ENCODE results near the gene PDZD2. TPM values are rescaled to one million over a fixed set of nuclear protein-coding genes. Genes with fewer than 3 reads are reported as not detected.
"Not testable (repeated sequence)": the region's sequence is repeated elsewhere in the genome, so short reads cannot be mapped to it uniquely, and the experiment has no call there.

Gene PDZD2
- polyA plus RNA-seq, 3 donors: 16.9 to 20.2 (median 18.3) TPM

DNA sequence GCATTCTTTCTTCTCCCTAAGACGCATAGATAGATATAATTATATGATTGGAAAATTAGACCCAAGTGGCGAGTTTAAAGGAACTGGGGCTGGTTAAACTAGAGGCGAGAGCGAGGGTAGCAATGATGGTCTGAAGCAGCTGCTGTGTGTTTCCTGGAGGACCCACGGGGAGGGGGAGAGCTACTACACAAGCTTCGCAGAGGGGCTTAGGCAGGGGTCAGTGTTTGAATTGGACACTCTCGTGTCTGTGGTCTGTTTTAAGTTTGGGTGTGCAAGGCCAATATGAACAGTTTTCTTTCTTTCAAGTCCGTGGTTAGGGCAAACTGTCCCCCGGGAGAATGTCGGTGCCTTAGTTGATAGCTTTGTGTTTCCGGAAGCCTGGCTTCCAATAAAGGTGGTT lies 43.1 kb downstream of the PDZD2 start:
- DNase-seq (ENCODE audit: low read depth in 3 of 3, low spot score in 2 of 3): no peak

DNA sequence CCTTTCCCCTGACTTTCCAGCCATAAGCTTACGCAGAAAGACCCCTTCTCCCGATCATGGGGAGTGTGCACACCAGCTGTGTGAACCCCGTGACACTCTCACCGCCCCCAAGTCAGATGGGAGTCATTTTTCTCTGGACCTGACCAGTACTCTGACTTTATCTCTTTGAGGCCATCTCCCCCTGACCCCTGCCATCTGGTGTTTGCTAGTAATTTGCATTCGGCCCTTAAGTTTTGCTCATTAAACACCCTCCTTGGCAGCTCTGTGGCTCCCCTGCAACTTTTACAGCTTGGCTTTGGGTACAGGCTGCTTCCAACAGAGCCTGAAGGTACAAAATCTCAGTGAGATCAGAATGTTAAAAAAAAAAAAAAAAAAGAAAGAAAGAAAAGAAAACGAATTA lies 43.9 kb downstream of the PDZD2 start:
- DNase-seq (ENCODE audit: low read depth in 3 of 3, low spot score in 2 of 3): no peak

DNA sequence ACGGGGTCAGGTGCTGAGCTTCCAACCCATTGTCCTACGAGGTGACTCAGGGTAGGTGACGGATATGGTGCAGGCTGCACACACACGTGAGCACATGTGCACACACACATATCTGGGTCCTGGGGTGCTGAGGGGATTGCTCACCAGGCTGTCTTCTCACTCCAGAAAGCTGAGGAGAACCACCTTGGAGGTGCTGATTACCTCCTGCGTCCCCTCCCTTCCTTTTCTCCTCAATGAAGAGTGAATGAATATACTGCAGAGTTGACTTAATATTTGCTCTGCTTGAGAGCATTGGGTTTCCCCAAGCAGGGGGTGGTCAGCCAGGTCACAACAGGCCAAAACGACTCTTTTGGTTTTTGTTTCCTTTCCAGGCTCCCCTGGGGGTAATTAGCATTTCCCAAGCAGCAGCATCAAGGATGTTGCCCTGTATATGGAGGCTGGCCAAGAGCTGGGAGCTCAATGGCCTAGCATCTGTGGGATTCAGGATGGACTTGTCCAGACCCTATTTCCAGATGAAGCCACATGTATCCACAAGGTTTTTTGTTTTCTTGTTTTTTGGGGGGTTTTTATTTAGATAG lies 49.7 kb downstream of the PDZD2 start:
- no peak for DNase-seq (ENCODE audit: low read depth in 3 of 3, low spot score in 2 of 3)

DNA sequence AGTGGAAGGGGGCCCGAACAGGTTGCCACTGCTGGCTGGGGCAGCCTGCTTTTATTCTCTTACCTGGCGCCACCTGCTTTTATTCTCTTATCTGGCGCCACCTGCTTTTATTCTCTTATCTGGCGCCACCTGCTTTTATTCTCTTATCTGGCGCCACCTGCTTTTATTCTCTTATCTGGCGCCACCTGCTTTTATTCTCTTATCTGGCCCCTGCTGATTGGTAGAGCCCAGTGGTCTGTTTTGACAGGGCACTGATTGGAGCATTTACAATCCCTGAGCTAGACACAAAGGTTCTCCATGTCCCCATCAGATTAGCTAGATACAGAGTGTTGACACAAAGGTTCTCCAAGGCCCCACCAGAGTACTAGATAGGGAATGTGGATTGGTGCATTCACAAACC lies 52.5 kb downstream of the PDZD2 start:
- DNase-seq (ENCODE audit: low read depth in 3 of 3, low spot score in 2 of 3): not testable (repeated sequence)

DNA sequence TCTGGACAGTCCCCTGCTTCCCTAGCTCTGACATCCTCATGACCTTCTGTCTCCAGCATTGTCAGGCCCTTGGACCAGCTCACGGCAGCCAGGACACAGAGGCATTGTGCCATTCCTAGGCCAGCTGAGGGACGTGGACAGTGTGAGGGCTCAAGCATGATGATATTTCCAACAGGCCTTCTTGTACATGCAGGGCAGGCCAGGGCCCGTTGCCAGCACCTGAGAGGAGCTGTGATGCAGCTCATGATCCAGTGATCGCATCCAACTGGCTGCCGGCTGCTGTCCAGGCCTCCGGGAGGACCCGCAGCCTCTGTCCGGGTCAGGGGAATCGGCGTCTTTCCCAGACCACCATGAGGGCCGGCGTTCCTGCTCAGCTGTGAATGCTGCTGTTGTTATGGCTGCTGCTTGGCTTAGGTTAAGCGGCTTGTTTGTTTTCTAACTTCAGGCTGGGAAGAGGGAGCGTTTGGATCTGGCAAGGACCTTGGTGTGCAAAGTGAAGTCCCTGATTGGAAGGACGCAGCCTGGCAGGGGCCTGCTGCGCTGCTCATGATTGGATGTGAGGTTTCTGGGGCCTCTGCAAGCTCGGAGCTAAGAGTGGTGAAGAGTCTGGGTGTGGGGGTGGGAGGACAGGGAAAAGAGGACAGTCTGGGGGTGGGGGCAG lies 53.8 kb downstream of the PDZD2 start:
- no peak for DNase-seq (ENCODE audit: low read depth in 3 of 3, low spot score in 2 of 3)

DNA sequence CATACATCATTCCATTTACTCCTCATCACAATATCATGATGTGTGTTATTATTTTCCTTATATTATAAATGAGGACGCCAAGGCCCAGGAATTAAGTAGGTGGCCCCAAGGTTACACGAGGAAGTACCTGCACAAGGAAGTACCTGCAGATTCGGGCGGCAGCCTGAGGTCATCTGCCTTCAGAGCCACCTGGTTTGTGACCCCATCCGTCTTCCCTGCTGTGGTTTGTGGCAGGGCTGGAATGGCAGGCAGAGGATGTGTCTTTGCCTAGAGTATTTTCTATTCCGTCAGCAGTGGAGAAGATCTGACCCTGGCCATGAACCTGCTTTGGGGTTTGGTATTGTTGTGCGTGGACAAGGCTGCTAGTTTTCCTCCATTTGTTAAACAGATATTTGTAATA lies 59.7 kb downstream of the PDZD2 start:
- no peak for DNase-seq (ENCODE audit: low read depth in 3 of 3, low spot score in 2 of 3)

DNA sequence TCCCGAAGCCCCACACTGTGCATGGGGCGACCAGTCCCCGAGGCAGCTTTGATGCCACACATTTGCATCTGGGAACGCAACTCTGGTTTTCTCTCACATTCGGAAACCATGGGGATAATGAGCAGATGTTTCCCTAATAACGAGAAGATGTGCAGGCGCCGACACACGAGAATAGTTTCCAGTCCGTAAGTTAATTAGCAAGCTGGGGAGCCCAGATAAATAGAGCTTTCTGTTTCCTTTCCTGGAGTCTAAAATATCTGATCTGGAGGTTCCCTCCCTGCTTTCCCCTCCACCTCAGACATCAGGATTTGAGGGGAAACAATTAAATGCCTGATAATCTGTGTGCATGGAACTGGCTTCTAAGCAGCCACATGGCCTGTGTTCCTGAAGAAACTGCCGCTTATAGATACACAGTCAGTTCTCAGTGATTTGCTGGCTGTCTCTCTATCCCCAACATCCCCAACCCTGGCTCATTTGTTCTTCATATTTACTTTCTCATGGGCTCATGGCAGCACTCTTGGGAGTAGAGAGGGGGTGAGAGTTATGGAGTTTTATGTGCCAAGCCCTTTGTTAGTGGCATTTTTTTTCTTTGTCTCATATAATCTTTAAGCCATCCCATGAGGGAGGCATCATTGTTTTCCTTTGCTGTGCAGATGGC lies 62.8 kb downstream of the PDZD2 start:
- no peak for DNase-seq (ENCODE audit: low read depth in 3 of 3, low spot score in 2 of 3)

DNA sequence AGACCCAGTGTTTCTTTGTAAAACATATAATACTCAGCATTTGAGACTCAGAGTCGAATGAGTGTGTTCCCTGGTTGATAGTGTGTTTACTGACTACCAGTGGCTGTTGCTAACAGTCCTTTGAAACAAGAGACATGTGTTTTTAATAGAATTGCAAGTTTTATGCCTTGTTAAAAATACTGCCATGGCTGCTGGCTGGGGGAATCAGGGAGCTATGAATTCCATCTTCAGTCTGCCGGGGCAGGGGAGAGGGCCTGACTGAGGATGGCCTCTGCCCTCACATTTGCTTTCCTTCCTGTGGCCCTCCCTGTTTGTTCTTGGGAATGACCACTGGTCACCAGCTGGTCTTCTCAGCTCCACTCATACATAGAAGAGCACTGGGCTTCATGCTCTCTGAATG lies 63.8 kb downstream of the PDZD2 start:
- DNase-seq (ENCODE audit: low read depth in 3 of 3, low spot score in 2 of 3): peak in 2 of 3 donors; percentile 56 to 65

DNA sequence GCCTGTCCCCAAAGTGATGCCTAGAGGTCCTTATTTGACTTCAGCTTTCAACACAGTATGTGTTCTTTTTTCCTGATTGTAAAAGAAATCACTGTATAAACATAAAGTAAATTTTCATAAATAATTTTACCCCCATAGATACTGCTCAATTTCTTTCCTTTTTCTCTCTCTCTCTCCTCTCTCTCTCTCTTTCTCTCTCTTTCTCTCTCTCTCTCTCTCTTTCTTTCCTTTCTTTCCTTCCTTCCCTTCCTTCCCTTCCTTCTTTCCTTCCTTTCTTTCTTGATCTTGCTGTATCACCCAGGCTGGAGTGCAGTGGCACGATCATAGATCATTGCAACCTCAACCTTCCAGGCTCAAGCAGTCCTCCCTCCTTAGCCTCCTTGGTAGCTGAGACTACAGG lies 64.8 kb downstream of the PDZD2 start:
- DNase-seq (ENCODE audit: low read depth in 3 of 3, low spot score in 2 of 3): no peak

DNA sequence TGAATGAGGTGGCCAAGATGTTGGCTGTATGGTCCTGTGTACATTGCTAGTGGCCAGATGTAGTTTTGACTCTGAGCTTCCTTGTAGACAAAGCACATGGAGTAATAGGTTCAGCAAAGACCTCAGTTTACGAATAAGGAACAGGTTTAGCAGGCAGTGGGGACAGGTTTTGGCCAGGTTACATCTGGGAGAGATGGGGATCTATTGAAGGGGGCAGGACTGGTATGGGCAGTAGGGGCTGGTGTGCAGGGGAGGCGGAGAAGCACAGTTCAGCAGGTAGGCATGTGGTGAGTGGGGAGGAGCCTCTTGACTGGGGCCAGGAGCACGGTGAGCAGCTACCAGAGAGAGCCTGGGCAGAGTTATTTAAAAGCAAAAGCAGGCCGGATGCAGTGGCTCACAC lies 67.3 kb downstream of the PDZD2 start:
- DNase-seq (ENCODE audit: low read depth in 3 of 3, low spot score in 2 of 3): no peak

DNA sequence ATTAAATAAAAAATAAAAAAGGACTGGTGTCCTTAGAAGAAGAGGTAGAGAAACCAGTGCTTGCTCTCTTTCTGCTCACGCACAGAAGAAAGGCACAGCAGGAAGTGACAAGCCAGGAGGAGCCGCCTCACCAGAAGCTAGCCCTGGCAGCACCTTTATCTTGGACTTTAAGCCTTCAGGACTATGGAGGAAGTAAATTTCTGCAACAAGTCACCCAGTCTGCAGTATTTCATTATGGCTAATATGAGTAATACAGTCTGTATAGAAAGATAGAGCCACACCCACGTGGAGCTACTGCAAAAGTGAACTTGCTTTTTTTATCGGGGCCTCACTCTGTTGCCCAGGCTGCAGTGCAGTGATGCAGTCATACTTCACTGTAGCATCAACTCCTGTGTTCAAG lies 68.4 kb downstream of the PDZD2 start:
- no peak for DNase-seq (ENCODE audit: low read depth in 3 of 3, low spot score in 2 of 3)

DNA sequence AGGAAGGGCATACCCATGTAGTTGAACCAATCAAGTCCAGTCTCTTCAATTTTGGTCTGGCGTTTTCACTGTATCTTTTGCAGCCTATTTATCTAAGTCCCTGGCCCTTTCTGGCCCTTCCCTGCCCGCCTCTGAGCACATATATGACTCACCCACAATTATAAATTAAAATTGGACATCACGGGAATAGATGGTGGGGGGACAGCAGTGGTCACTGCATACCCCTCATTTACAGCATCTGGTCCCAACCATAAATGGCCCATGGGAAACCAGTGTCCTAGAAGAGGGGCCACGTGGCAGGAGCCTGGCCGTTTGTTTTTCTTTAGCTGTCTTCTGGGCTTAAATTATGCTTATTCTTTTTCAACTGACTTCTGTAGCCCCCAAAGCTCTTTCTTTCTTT lies 69.2 kb downstream of the PDZD2 start:
- no peak for DNase-seq (ENCODE audit: low read depth in 3 of 3, low spot score in 2 of 3)

DNA sequence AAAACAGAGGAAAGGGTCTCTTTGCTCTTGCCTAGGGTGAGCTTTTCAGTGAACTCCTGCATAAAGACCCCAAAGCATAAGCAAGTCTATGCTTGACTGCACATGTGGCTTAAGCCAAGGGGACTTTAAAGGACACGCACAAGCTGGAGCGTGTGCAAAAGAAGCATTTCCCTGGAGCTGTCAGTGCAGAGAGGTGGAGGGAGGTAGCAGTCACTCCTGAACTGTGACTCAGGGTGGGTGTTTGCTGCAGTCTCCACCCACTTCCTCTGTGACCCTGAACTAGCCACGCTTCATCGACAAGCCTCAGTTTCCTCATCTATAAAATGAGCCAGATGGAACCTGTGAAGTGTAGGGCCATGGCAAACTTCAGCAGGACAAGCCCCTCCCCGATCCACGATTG lies 72.4 kb downstream of the PDZD2 start:
- no peak for DNase-seq (ENCODE audit: low read depth in 3 of 3, low spot score in 2 of 3)

DNA sequence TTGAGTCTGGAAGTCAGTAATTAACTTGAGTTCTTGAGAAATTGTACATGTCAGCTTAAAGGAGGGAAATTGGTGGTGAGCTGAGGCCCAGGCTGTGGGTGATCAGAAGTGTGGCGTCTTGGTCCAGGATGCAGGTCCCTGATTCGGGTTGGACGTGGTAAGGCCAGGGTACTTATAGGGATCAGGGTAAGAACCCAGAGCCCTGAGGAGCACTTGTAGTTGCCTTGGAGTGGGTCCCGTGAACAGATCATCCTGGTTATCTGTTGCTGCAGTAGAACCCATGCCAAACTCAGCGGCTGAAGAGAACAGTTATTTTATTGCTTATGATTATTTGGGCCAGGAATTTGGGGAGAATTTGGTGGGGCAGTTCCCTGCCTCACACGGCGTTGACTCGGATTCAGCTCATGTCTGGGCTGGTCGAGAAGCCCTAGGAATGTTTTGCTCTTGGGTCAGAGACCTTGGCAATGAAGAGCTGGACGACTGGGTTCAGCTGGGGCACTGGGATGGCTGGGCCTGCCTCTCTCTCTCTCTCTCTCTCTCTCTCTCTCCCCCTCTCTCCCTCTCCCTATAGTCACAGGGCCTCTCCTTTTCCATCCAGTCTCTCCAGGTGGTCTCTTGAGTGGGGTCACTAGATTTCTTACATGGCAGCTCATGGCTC lies 73.1 kb downstream of the PDZD2 start:
- no peak for DNase-seq (ENCODE audit: low read depth in 3 of 3, low spot score in 2 of 3)

DNA sequence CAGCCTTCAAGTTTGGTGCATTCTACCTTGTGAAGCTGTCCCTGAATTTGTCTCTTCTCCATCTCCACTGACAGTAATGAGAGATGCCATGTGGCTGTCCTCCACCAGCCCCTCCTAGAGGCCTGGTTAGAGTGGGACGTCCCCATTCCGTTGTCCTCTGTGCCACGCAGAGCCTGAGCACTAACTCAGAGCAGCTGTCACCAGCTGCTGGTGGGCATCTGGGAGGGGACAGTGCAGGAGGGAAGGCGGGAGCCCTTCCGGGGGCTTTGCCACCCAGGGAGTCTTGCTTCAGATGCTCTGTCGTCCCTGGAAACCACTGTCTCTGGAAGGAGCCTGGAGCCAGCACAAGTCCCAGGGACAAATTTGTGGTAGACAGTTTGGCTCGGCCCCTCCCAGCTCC lies 78.6 kb downstream of the PDZD2 start:
- no peak for DNase-seq (ENCODE audit: low read depth in 3 of 3, low spot score in 2 of 3)

DNA sequence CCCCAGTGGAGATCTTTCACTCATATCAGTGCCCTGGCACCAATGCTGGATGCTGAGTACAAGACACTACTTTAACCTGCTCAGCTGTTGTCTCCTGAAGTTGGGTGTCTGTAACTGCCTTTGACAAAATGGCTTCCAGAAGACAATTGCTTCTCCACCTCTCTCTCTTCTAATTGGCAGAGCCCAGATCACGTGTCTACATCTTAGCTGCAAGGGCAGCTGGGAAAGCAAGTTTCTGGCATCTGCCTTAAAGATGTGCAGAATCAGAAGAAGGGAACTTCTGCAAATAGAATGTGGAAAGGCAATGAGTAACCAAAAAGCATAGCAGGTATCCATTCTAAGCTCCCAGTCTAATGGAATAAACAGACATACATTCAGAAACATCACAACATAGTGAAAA lies 81.1 kb downstream of the PDZD2 start:
- no peak for DNase-seq (ENCODE audit: low read depth in 3 of 3, low spot score in 2 of 3)

DNA sequence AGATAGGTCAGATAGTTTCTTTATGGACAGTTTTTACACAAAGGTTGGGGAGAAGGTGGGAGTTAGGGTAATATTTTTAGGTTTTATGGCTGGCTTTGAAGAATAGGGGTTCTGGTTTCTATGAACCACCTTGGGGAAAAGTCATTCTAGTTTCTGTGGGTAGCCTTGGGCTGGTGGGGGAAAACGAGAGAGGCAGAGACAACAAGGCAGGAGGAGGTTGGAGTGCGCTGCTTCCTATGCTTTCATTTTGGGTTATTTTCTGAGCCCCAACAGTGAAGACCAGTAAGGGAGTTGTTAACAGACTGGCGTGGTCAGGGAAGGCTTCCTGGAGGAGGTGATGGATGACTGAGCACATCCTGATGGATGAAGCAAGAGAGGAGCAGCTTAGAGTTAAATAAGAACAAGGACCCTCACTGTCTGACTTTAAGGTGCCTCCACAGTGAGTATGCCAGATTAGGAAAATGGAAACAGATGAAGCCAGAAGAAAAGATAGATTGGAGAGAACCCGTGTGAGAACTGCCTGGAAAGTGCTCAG lies 81.9 kb downstream of the PDZD2 start:
- no peak for DNase-seq (ENCODE audit: low read depth in 3 of 3, low spot score in 2 of 3)

DNA sequence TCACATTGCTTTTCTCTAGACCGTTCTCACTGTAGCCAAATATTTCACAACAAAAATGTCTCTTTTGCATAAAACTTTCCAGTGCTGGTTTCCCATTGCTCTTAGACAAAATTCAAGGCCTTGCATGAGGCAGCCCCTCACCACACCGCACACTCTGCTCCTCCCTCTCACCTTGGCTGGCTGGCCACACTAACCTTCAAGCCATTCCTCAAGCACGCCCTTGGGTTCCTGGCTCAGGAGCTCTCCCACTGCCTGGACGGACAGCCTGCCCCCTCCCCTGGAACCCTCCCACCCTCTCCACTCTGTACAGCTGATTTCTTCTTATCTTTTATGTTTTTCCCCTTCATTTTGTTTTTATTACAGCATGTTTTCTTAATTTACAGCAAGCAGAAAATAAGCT lies 83.2 kb downstream of the PDZD2 start:
- DNase-seq (ENCODE audit: low read depth in 3 of 3, low spot score in 2 of 3): no peak

DNA sequence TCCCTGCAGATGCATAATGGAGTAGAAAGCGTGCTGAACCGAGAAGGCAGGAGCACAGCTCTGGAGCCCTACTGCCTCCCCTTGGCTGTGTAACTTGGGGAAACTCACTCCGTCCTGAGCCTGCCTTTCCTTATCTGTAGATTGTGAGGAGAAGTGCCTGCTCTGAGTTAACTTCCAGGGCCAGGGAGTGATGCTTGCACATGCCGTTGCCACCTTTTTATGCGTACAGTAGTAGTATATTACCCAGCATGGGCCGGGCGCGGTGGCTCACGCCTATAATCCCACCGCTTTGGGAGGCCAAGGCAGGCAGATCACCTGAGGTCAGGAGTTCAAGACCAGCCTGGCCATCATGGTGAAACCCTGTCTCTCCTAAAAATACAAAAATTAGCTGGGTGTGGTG lies 87.1 kb downstream of the PDZD2 start:
- DNase-seq (ENCODE audit: low read depth in 3 of 3, low spot score in 2 of 3): no peak

DNA sequence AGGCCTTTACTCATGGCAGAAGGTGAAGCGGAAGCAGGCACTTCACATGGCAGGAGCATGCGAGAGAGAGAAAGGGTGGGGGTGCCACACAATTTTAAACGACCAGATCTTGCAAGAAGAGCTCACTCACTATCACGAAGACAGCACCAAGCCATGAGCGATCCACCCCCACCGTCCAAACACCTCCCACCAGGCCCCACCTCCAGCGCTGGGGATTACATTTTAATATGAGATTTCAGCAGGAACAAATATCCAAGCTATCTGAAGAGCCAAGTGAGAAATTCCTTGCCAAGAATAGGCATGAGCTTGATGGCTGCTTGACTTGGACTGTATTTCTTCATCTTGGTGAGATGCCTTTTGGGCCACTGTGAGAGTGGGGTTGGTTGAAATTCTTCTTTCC lies 88.0 kb downstream of the PDZD2 start:
- DNase-seq (ENCODE audit: low read depth in 3 of 3, low spot score in 2 of 3): no peak

DNA sequence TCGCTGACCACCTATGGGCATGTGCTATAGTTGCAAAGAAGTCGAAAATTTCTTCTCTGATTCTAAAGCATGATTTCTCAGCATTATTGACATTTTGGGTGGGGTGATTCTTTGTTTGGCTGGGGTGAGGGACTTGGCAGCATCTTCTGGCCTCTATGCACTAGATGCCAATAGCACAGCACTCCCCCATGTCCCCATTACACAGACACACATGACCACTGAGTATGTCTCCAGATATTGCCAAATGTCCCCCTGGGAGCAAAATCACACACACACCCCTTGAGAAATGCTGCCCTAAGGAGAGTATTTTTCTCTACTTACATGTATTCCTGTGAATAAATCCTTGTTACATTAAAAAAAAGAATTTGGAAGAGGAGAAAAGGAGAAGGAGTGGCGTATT lies 89.1 kb downstream of the PDZD2 start:
- DNase-seq (ENCODE audit: low read depth in 3 of 3, low spot score in 2 of 3): no peak

DNA sequence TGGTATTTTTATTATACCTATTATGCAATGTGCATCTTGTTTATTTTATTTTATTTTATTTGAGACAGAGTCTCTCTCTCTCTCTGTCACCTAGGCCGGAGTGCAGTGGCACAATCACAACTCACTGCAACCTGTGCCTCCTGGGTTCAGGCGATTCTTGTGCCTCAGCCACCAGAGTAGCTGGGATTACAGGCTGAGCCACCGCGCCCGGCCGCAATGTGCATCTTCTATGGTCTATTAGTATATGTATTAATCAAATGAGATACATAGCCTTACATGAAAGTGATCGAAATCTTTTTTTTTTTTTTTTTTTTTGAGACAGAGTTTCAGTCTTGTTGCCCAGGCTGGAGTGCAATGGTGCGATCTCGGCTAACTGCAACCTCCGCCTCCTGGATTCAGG lies 89.9 kb downstream of the PDZD2 start:
- DNase-seq (ENCODE audit: low read depth in 3 of 3, low spot score in 2 of 3): not testable (repeated sequence)

Data from right renal cortex interstitium (tissue), 3 donors.